ENCODE results near the gene HSPB6.
"Not testable (repeated sequence)": the region's sequence is repeated elsewhere in the genome, so short reads cannot be mapped to it uniquely, and the experiment has no call there.

HSPB6 gene

DNA sequence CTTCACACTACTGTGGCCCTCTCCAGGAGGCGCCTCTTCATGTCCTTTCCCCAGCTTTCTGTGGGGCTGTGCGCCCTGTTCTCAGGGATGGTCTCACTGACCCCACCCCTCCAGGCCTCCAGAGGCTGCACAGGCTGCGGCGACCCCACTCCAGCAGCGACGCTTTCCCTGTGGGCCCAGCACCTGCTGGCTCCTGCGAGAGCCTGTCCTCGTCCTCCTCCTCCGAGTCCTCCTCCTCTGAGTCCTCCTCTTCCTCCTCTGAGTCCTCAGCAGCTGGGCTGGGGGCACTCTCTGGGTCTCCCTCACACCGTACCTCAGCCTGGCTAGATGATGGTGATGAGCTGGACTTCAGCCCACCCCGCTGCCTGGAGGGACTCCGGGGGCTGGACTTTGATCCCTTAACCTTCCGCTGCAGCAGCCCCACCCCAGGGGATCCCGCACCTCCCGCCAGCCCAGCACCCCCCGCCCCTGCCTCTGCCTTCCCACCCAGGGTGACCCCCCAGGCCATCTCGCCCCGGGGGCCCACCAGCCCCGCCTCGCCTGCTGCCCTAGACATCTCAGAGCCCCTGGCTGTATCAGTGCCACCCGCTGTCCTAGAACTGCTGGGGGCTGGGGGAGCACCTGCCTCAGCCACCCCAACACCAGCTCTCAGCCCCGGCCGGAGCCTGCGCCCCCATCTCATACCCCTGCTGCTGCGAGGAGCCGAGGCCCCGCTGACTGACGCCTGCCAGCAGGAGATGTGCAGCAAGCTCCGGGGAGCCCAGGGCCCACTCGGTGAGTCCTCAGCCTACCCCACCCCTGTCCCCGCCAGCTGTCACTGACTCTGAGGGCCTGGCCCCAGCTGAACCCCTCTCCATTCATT, 29.7 kb upstream of the HSPB6 start:
- DNase-seq (ENCODE audit: low read depth, low spot score): no peak

DNA sequence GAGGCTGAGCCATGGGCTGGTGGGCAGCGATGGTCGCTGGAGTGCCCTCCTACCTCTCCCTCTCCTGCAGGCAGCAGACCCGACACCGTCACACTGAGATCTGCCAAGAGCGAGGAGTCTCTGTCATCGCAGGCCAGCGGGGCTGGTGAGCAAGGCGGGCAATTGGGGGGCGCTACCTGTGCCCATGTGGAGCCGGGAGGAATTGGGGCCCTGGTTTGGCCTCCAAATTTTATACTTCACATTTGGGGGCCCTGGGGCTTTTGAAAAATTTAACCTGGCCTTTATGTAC, 28.5 kb upstream of the HSPB6 start:
- DNase-seq (ENCODE audit: low read depth, low spot score): no peak

DNA sequence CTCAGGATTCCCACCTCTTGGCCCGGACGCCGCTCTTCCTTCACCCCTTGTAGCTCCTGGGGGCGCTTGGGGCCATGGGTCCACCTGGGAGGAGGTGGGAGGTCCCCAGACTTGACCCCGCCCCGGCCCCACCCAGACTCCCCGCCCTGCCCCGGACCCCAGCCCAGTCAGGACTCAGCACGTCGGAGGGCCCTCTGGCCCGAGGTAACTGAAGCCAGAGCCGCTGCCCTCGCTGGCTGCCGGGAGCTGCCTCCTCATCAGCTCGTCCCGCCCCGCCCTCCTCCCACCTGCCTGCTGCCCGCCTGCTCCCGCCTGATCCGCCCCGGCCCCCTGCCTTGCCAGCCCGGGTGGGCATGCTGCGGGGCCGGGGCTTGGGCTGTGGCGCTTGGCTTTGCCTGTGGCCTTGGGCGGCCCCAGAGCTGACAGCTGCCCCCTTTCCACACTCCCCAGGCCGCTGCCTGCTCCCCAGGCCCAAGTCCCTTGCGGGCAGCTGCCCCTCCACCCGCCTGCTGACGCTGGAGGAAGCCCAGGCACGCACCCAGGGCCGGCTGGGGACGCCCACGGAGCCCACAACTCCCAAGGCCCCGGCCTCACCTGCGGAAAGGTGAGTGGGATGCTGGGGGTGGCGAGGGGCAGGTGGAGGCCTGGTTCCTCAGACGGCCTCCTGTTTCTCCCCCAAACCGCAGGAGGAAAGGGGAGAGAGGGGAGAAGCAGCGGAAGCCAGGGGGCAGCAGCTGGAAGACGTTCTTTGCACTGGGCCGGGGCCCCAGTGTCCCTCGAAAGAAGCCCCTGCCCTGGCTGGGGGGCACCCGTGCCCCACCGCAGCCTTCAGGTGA, 27.9 kb upstream of the HSPB6 start:
- no peak for DNase-seq (ENCODE audit: low read depth, low spot score)

DNA sequence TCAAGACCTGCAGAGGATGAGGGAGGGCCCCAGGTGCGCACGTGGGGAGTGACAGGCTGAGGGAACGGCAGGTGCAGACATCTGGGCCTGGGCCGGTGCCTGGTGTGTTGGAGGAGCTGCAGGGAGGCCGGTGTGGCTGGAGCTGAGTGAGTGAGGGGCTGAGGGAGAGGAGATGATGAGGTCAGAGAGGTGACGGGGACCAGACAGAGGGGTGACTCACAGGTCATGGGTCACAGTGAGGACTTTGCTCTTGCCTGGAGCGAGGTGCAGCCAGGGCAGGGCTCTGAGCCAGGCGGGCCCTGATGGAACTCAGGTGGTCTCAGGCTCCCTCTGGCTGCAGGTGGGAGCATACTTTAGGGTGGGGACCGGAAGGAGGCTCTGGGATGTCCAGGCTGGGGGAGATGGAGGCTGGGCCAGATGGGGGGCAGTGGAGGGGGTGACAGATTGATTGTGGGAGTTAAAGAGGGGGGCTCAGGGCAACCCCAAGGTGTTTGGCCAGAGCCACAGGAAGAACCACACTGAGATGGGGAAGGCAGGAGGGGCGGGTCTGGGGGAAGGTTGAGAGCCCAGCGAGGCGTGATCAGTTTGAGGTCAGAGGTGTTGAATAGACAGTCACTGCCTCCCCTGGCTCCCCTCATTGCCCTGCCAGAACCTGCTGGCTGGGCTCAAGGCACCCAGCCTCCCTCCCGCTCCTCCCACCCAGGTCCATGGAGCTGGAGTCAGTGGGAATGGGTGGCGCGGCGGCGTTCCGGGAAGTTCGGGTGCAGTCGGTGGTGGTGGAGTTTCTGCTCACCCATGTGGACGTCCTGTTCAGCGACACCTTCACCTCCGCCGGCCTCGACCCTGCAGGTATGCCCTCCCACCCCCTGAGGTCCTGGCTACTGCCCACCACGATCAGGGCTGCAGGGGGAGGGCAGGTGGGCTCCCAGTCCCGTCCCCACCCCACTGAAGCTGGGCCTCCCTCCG, 26.9 kb upstream of the HSPB6 start:
- DNase-seq (ENCODE audit: low read depth, low spot score): no peak

DNA sequence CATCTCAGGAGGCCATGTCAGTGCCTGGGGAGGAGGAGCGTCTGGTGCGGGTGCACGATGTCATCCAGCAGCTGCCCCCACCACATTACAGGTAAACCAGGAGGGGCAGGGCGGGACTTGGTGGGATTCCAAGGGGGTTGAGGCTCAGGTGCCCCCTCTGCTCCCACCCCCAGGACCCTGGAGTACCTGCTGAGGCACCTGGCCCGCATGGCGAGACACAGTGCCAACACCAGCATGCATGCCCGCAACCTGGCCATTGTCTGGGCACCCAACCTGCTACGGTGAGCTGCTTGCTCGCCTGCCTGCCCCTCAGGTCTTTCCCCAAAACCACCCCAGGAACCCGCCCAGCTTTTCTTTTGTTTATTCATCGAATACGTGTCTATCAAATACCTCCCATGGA, 25.8 kb upstream of the HSPB6 start:
- no peak for DNase-seq (ENCODE audit: low read depth, low spot score)

DNA sequence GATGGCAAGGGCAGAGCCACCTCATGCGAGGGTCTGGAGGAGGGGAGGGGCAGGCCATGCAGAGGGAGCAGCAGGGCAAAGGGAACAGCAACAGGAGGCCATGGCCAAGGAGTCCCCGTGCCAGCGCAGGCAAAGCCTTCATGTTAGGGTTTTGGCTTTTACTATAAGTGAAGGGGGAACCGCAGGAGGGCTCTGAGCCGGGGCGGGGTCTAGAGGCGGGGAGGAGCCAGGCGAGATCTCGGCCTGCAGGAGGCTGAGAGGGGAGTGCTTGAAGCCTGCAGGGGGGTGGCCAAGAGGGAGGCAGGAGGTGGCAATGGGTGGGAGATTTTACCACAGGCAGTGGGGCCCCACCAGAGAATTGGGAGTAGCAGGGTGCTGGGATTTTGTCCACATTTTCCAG, 24.8 kb upstream of the HSPB6 start:
- DNase-seq (ENCODE audit: low read depth, low spot score): no peak

DNA sequence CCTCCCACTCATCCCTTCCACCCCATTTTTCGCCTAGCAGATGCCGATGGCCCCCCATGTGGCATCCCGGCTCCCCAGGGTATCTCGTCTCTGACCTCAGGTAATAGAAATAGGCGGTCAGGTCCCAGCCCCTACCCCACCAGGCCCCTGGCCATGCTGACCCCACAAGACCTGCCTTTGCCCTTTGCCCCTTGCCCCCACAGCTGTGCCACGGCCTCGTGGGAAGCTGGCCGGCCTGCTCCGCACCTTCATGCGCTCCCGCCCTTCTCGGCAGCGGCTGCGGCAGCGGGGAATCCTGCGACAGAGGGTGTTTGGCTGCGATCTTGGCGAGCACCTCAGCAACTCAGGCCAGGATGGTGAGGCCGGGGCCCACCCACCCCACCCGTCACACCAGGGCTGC, 23.9 kb upstream of the HSPB6 start:
- DNase-seq (ENCODE audit: low read depth, low spot score): no peak

DNA sequence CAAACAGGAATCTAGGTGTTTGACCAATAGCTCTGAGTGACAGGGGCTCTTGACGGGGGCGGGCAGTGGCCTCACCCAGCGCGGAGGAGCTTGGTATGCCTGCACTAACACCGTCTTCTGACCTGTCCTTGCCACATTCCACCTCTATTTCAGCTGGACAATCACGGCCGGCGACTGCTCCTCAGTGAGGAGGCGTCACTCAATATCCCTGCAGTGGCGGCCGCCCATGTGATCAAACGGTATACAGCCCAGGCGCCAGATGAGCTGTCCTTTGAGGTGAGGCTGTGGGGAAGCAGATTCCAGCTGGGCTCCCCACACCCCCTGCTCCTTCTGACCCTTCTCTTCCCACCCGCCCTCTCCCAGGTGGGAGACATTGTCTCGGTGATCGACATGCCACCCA, 23.2 kb upstream of the HSPB6 start:
- DNase-seq (ENCODE audit: low read depth, low spot score): no peak

DNA sequence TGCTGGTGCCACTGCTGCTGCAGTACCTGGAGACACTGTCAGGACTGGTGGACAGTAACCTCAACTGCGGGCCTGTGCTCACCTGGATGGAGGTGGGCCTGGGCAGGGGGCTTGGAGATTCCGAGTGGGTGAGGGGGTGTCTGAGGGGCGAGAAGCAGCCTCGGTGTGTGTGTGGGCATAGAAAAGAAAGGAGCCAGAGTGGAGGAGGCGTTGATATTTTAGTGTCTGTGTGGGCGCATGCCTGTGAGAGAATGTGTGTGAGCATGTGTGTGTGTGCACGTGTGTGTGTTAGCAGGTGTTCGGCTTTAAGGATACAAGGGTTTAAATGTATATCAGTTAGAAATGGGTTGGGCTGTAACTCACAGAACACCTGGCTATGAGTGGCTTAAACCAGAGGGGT, 22.2 kb upstream of the HSPB6 start:
- DNase-seq (ENCODE audit: low read depth, low spot score): no peak

DNA sequence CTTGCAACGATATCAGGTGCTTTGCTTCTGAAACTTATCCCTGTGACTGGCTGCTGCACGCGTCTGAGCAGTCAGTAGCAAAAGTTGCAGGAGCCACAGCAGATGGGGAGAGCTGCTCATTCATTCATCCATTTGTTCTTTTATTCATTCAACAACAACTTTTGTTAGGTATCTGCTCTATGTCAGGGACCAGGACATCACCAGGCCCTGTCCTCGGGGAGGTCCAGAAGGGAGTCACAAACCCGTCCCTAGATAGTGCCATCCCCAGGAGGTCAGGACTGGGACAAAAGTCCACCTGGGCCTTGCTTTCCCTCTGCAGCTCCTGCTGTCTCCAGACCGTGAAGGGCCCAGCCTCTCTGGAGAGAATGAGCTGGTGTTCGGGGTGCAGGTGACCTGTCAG, 21.1 kb upstream of the HSPB6 start:
- no peak for DNase-seq (ENCODE audit: low read depth, low spot score)

DNA sequence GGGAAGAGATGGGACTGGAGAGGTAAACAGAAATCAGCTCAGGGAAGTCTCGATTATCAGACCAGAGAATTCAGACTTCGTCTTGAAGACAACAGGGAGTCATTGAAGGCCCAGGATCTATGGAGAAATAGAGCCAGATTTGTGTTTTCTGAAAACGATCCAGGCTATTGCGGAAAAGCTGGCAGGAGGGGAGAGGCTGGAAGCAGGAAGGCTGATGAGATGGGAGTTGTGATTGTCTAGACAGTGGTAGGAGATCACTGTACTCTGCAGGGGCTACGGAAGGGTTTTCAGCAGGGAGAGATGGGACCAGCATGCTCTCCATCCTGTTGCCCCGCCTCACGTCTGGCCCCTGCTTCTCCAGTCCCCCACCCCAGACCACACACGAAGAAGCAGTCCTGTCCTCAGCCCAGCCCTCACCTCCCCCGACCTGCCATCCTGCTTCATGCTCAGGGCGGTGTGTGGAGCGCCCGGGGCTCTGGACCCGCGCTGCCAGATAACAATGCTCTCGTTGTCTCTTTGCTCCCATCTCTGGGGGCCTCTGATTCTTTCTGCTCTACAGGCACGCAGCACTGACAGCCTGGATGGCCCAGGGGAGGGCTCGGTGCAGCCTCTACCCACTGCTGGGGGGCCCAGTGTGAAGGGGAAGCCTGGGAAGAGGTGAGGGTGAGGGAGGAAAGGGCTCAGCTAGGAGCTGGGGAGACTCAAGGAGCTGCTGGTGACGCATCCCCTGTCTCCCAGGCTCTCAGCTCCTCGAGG, 20.4 kb upstream of the HSPB6 start:
- no peak for DNase-seq (ENCODE audit: low read depth, low spot score)

DNA sequence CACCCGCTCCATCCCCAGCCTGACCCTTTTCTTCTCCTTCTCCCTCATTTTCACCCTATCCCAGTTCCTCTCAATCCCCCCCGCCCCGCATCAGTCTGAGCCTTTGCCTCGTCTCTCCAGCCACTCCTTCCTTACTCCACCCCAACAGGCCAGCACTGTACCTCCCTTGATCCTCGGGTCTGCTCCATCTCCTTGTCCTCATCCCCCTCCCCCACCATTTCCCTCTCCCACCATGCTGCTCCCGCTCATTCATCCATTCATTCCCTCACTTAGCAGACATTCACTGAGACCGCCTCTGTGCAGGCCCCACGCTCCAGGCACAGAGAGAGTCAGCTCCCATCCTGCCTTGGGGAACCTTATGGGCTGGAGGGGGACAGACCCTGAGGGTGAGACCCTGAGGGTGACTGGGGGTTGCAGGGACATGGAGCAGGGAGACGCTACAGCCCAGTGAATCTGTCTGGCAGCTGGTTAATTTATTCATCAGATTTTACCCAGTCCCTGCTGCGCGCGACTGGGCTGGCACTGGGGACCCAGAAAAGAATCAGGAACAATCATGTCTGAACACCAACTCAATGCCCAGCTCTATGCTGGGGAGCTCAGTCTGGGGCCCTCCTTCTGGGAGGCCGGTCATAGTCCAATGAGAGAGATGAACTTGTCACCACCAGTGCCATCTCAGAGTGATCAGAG, 19.4 kb upstream of the HSPB6 start:
- no peak for DNase-seq (ENCODE audit: low read depth, low spot score)

DNA sequence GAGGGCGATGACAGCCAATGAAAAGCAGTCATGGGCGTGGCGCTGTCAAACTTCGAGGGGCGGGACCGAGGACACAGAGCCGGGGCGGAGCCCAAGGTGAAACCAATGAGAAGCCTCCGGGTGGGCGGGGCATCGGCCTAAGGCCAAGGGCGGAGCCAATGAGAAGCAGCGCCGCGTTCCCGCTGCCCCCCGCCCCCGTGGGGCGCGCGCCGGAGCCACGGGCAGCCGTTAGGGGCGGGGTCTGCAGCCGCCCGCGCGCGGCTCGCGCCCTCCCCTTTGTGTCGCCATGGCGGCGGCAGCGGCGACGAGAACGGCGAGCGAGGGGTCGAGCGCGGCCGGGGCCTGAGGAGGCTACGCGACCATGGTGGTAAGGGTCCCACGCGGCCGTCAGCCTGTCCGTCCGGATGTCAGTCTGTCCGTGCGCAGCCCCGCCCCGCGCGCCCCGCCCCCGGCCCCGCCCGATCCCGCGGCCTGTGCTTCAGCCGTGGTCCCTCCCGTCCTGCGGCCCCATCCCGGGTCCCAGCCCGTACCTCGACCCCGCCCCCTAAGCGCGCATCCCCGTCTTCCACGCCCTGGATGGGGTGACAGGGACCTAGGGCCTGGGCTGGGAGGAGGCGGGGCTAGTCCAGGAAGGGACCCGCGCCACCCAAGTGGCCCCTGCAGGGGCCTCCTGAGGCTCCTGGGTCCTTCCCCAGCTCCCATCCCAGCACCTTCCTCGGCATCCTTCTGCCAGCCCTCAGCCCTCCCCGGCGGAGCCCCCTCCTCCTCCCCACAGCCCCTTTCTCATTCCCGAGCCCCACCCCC, 18.7 kb upstream of the HSPB6 start, which contains the start of gene ARHGAP33:
ARHGAP33 (plus strand) TSS at position 267 of the 804 bp plus-strand sequence; CDS start at position 362, 95 bp downstream.
- DNase-seq (ENCODE audit: low read depth, low spot score): peak; percentile 94

DNA sequence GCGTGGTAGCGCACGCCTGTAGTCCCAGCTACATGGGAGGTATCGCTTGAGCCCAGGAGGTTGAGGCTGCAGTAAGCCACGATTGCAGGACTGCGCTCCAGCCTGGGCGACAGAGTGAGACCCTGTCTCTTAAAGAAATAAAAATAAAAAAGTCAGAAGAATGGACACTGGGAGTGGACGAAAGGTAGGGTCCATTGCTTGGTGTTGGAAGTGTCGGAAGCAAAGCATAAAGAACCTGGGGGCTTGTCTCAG, 18.1 kb upstream of the HSPB6 start:
- DNase-seq (ENCODE audit: low read depth, low spot score): no peak

DNA sequence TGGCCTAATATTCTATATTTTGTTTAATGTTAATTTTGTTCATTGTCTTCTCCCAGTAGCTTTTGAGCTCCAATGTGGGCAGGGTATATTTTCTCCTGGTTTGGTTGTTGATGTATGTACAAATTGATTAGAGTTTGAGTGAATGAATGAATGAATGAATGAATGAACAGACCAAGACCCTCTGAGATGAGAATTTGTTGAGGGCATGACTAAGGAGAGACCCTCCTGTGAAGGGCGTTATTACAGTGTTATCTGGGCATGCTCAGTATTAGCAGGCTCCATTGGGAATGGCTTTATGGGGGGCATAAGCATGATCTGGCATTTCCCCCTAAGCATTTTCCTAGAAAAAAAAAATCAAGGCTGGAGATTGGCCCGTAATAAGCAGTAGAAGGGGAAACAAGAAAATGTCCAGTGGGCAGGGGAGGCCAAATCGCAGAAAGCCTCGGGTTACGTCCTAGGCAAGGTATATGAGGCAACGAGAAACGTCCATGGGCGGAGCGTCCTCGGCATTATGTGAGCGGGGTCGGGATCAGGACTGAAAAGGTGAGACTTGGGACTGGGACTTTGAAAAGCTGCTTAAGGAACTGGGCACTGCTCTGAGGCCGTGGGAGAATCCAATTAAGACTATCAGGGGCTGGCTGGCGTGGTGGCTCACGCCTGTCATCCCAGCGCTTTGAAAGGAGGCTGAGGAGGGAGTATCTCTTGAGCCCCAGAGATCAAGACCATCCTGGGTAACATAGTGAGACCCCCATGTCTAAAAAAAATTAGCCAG, 17.6 kb upstream of the HSPB6 start:
- DNase-seq (ENCODE audit: low read depth, low spot score): no peak

DNA sequence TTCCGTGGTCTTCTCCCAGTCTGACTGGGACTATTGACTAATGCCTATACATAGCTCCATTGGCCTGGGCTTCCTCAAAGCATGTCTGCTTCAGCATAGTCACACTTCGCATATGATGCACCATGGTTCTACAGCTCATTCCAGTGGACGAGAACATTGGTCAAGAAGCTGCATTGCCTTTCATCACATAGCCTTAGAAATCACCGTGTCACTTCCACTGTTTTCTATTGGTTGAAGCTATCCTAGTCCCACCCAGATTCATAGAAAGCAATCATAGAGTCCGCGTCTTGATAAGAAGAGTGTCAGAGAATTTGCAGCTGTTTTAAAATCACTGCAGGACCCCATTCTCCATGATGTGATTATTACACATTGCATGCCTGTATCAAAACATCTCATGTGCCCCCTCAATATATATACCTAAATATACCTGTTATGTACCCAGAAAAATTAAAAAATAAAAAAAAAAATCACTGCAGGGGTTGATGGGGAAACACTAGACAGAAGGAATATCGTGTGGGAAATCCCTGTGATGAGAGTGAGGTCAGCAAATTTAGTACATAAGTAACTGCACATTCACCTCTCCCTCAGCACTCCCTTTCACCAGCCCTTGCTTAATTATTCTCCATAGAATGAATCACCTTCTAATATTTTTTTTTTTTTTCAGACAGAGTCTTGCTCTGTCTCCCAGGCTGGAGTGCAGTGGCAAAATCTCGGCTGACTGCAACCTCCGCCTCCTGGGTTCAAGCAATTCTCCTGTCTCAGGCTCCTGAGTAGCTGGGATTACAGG, 16.4 kb upstream of the HSPB6 start:
- no peak for DNase-seq (ENCODE audit: low read depth, low spot score)

DNA sequence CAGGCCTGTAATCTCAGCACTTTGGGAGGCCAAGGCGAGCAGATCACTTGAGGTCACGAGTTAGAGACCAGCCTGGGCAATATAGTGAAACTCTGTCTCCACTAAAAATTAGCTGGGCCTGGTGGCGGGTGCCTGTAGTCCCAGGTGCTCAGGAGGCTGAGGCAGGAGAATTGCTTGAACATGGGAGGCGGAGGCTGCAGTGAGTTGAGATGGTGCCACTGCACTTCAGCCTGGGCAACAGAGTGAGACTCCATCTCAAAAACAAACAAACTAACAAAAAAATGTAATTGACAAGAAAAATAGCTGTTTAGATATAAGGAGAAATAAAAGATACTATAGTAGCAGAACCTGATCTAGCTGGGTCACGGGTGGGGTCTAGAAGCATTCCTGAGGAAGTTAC, 15.5 kb upstream of the HSPB6 start:
- not testable (repeated sequence) for DNase-seq (ENCODE audit: low read depth, low spot score)

DNA sequence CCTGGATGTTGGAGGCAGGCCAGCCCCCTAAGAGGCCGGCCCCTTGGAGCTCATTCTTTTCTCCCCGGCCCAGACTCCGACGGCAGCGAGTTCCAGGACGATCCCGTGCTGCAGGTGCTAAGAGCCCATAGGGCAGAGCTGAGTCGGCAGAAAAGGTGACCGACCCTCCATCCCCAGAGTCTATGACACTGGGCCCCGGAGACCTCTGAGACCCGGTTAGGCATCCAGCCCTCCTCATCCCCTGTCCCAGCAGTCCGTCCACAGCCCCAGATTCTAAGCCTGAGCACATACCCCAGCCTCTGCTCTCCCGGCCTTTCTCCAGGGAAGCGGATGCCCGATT, 11.2 kb upstream of the HSPB6 start:
- DNase-seq (ENCODE audit: low read depth, low spot score): no peak

Data from smooth muscle cell of the brain vasculature (primary cell).